GM18508 (cell line): ENCODE results near the gene FRMD5.
"Not testable (repeated sequence)": the region's sequence is repeated elsewhere in the genome, so short reads cannot be mapped to it uniquely, and the experiment has no call there.

Experiments
- ATAC-seq: cut with Tn5 transposase; IDR thresholded peaks from one replicate; pipeline ENCODE4 v1.9.1; 2021; ENCODE audit warnings: moderate number of reproducible peaks; ENCODE audit not compliant: insufficient read depth, unreplicated experiment

The FRMD5 gene

GRCh38 chr15:44035781-44036699 is 159.0 kb downstream of the FRMD5 start:
- ATAC-seq = no peak

DNA sequence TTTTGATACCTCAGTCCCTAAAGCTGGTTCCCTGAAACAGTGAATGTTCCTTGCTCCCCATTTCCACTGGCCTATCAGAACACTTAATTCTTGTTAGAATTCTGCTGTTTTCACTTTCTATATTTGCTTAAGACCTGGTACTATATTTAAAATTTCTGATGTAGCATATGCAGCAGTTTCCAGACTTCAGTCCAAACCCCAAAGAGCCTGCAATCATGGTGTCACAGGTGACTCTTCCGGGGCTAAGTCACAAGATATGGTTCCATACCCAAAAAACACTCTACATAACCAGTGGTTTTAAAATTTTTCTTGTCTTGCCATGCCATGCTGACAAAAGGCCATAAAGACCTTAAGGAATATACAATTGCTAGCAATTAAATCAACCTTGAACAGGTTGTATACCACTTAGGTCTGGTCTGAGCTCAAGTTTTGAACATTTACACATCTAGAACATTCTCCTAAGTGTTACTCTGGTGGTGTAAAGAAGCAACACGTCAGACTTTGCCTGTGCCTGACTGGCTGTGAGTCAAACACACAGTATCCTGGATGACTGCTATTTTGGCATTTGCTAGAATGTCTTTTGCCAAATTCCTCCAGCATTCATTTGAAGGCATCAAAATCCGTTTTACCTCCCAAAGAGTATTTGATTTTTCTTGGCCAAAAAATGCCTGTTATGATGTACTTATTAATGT is 160.0 kb downstream of the FRMD5 start:
- ATAC-seq = no peak

- no peak for ATAC-seq
These were observed 160.7 kb downstream of the FRMD5 start for GRCh38 chr15:44034334-44034733.

GRCh38 chr15:44033894-44034293 is 161.2 kb downstream of the FRMD5 start:
- no peak for ATAC-seq

- not testable (repeated sequence) for ATAC-seq
These were observed 162.3 kb downstream of the FRMD5 start for GRCh38 chr15:44032820-44033219.

- ATAC-seq = no peak
These were observed 165.0 kb downstream of the FRMD5 start for GRCh38 chr15:44029940-44030568.

DNA sequence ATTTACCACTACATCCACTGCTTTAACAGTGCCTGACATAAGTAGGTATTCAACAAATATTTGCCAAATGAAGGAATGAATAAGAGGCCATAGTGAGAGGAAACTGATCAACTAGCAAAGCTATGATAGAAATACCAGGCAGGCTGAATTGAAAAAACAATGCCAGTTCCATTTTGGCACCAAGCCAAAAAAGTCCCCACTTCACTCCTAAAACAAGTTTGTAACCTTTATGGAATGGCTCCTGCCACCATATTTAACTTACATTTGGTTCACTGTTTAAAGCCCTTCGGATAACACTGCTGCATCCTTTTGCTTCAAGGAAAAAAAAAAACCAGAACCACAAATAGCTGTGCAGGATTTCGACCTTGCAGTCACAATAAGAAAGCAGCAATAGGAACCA is 166.1 kb downstream of the FRMD5 start:
- ATAC-seq = no peak

DNA sequence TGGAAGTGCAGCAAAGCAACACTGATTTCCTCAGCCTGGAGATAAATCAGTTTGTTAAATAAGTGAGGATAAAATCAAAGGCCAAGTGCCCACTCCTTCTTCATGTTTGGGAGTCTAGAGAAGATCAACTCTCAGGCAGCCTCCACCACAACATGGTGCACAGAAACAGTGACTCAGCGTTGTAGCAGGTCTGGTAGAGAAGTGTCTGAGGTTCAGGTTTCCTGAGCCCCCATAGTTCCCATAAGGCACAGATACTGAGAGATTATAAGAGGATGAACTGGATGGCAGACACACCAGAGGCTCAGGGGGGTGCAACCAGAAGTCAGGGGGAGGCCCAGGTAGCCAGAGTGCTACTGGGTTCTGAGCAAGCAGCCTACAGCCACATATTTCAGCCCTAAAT is 166.7 kb downstream of the FRMD5 start:
- ATAC-seq = no peak

DNA sequence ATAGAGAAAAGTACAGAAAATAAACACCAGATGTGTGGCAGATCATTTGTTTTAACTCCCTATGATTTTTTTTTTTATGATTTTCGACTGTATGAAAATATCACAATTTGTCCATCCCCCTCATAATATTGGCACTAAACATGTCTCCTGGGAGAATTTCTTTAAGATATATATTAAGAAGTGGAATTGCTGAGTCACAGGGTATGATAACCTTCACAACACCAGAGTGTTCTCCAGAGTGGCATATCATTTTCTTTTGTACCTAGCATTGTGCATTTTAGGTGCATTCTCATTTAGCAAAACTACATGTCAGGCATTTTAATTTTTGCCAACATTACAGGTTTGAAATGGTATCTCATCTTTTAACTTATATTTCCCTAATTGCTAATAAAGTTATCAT is 170.9 kb downstream of the FRMD5 start:
- ATAC-seq = no peak

GRCh38 chr15:44023176-44023575 is 171.9 kb downstream of the FRMD5 start:
- ATAC-seq = no peak

- ATAC-seq = no peak
These were observed 176.9 kb downstream of the FRMD5 start for GRCh38 chr15:44018151-44018550.

GRCh38 chr15:44015545-44016305 is 179.3 kb downstream of the FRMD5 start:
- ATAC-seq = no peak

DNA sequence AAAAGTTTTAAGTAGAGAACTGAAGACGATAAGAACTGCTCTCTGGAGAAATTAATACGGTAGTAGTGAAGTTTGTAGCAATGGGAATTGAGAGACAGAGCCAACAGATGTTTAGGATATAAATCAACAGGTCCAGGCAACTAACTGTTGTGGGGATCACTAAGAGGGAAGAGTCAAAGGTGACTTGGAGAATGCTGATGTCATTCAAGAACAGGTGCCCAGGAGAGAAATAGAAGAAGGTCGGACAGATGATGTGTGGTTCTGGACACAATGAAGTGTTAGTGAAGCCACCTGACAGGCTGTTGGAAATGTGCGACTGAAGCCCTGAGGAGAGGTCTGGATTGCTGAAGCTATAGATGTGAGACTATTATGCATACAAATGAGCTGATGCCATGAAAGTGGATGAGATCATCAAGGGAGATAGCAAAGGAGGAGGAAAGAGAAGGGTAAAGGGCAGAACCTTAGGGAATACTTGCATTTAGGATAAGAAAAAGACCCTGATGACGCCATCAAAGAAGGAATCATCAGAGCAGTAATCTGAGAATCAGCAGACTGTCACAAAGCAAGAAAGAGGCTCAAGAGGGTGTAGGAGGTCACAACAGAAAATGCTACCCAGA is 183.7 kb downstream of the FRMD5 start:
- no peak for ATAC-seq

GRCh38 chr15:44010089-44010488 is 185.0 kb downstream of the FRMD5 start:
- no peak for ATAC-seq

DNA sequence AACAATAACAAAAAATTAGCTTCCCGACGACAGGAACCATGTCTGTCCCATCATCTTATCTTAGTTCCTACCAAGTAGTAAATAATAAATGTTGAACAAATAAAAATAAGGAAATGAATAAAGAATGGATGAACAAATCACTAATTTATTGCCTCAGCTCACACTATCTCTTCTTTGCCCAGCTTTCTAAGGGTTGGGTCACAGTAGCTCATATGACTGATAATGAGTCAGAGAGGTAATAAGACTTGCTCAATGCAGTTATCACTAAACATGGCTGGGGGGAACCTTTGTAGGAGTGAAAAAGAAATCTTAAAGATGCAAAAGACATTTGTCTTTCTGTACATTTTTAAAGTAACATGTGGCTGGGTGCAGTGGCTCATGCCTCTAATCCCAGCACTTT is 186.0 kb downstream of the FRMD5 start:
- ATAC-seq = no peak

DNA sequence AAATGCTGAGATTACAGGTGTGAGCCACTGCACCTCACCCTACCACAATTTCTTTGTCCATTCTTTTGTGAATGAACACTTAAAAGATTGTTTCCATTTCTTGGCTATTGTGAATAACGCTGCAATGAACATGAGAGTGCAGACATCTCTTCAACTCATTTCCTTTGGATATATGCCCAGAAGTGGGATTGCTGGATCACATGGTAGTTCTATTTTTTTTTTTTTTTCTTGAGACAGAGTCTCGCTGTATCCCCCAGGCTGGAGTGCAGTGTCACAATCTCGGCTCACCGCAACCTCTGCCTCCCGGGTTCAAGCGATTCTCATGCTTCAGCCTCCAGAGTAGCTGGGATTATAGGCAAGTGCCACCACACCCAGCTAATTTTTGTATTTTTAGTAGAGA is 194.8 kb downstream of the FRMD5 start:
- ATAC-seq = not testable (repeated sequence)

DNA sequence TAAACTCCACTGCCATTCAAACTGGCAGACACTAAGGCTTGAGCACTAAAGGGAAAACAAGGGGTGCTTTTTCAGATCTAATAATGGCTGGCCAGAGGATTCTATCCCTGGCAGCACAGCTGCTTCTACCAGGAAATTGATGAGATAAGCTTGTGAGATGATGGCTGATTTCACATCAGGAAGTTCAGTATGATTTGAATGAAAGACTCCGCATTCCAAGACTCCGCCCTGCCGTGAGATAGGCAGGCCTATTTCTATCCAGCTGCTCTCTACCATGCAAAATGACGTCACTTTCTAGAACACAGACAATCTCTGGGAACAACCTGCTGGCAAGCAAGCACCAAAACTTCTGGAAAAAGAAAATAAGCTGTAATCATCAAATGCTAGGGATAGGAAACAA is 196.5 kb downstream of the FRMD5 start:
- ATAC-seq = no peak

GRCh38 chr15:43991206-43991605 is 203.9 kb downstream of the FRMD5 start:
- ATAC-seq = no peak

GRCh38 chr15:43989938-43990337 is 205.1 kb downstream of the FRMD5 start:
- ATAC-seq = no peak

GRCh38 chr15:43988900-43989299 is 206.2 kb downstream of the FRMD5 start:
- ATAC-seq = no peak
